HEK293 (cell line): ENCODE results near the gene WWC1.

Source experiments
- CTCF ChIA-PET: fragments of 350-600 bp; formaldehyde crosslinking; extraction: SDS; loops from one replicate; lab custom pipeline; 2021; ENCODE audit warnings: antibody characterized with exemption; lab: Yijun Ruan, JAX
- POLR2A ChIA-PET: fragments of 300-600 bp; formaldehyde crosslinking; extraction: SDS; loops from one replicate; lab custom pipeline; 2020; ENCODE audit warnings: antibody characterized with exemption, inconsistent platforms; lab: Yijun Ruan, JAX
- H3K27ac ChIP-seq: fragments of 200-500 bp; sonication (Bioruptor generic); 2 replicates; pipeline ENCODE4 v1.5.1; 2014; ENCODE audit warnings: low read depth, low read length, control low read depth, inconsistent platforms; ENCODE audit errors: extremely low read depth
- H3K36me3 ChIP-seq, 2 experiments: fragments of 200-500 bp in 1 of 2; sonication (Bioruptor generic) in 1 of 2; 1 replicate in 1 of 2; 2 replicates in 1 of 2; pipeline ENCODE4 v1.5.1; 2014 to 2017; ENCODE audit warnings: inconsistent platforms in 2 of 2, low read length in 2 of 2; ENCODE audit not compliant: control insufficient read depth in 2 of 2, insufficient read depth in 1 of 2
- H3K4me1 ChIP-seq: fragments of 200-500 bp; sonication (Bioruptor generic); 2 replicates; pipeline ENCODE4 v1.5.1; 2014; ENCODE audit warnings: mild to moderate bottlenecking, low read length, inconsistent platforms; ENCODE audit not compliant: control insufficient read depth, insufficient read depth
- H3K4me3 ChIP-seq: 2 replicates; pipeline ENCODE4 v1.5.1; 2011; ENCODE audit warnings: low read depth, mild to moderate bottlenecking, control low read depth, low read length, moderate library complexity
- H3K9me3 ChIP-seq: fragments of 200-500 bp; sonication (Bioruptor generic); 2 replicates; pipeline ENCODE4 v1.5.1; 2014; ENCODE audit warnings: low read depth, low read length, inconsistent platforms; ENCODE audit not compliant: control insufficient read depth, insufficient read depth
- BCL6B ChIP-seq: fragments of 450-650 bp; formaldehyde crosslinking; IDR thresholded peaks from 2 replicates; pipeline ENCODE4 v1.5.1; 2017; ENCODE audit warnings: missing biosample characterization, missing genetic modification characterization
- HOXD13 ChIP-seq: sonication (generic); formaldehyde crosslinking; IDR thresholded peaks from 2 replicates; pipeline ENCODE4 v1.8.0; 2022; ENCODE audit warnings: missing genetic modification reagents, borderline replicate concordance
- MZF1 ChIP-seq: fragments of 450-650 bp; formaldehyde crosslinking; IDR thresholded peaks from 2 replicates; pipeline ENCODE4 v1.5.1; 2017; ENCODE audit warnings: missing biosample characterization, missing genetic modification characterization, borderline replicate concordance
- PRDM2 ChIP-seq: fragments of 450-650 bp; formaldehyde crosslinking; IDR thresholded peaks from 2 replicates; pipeline ENCODE4 v1.5.1; 2016; ENCODE audit warnings: missing biosample characterization, missing genetic modification characterization, borderline replicate concordance
- PRDM6 ChIP-seq: fragments of 450-650 bp; formaldehyde crosslinking; IDR thresholded peaks from 2 replicates; pipeline ENCODE4 v1.5.1; 2017; ENCODE audit warnings: missing biosample characterization, missing genetic modification characterization
- ZBTB44 ChIP-seq: fragments of 450-650 bp; IDR thresholded peaks from 2 replicates; pipeline ENCODE4 v1.5.1; 2018; ENCODE audit warnings: missing biosample characterization, mild to moderate bottlenecking, missing genetic modification characterization
- ZIC2 ChIP-seq: fragments of 450-650 bp; formaldehyde crosslinking; IDR thresholded peaks from 2 replicates; pipeline ENCODE4 v1.5.1; 2016; ENCODE audit warnings: missing biosample characterization, missing genetic modification characterization
- ZNF19 ChIP-seq: fragments of 450-650 bp; formaldehyde crosslinking; IDR thresholded peaks from 2 replicates; pipeline ENCODE4; 2016; ENCODE audit warnings: missing biosample characterization, missing genetic modification characterization, low read depth
- ZNF37A ChIP-seq: fragments of 450-650 bp; IDR thresholded peaks from 2 replicates; pipeline ENCODE4 v1.5.1; 2018; ENCODE audit warnings: missing biosample characterization, missing genetic modification characterization
- ZNF488 ChIP-seq: fragments of 450-650 bp; formaldehyde crosslinking; IDR thresholded peaks from 2 replicates; pipeline ENCODE4 v1.5.1; 2016; ENCODE audit warnings: missing biosample characterization, missing genetic modification characterization
- ZNF555 ChIP-seq: fragments of 450-650 bp; formaldehyde crosslinking; conservative IDR thresholded peaks from 2 replicates; pipeline ENCODE4 v1.5.1; 2017; ENCODE audit warnings: missing biosample characterization, mild to moderate bottlenecking, missing genetic modification characterization, inconsistent platforms
- ZNF585B ChIP-seq: fragments of 450-650 bp; formaldehyde crosslinking; IDR thresholded peaks from 2 replicates; pipeline ENCODE4 v1.5.1; 2016; ENCODE audit warnings: missing biosample characterization, missing genetic modification characterization
- ZNF660 ChIP-seq: fragments of 450-650 bp; IDR thresholded peaks from 2 replicates; pipeline ENCODE4 v1.5.1; 2018; ENCODE audit warnings: missing biosample characterization, mild to moderate bottlenecking, missing genetic modification characterization
- ZNF704 ChIP-seq: fragments of 450-650 bp; formaldehyde crosslinking; IDR thresholded peaks from 2 replicates; pipeline ENCODE4 v1.5.1; 2016; ENCODE audit warnings: missing biosample characterization, missing genetic modification characterization
- ZNF747 ChIP-seq: fragments of 450-650 bp; formaldehyde crosslinking; IDR thresholded peaks from 2 replicates; pipeline ENCODE4 v1.5.1; 2016; ENCODE audit warnings: missing biosample characterization, missing genetic modification characterization

WWC1 gene

GRCh38 chr5:168364750-168365550, 73.5 kb downstream of the WWC1 start (continued):
- TF ChIP-seq PRDM2 (tag by site-specific recombination) (no peak), ZIC2 (tag by site-specific recombination) (no peak), BCL6B (tag by site-specific recombination) (no peak), ZNF37A (no peak)
- TF ChIP-seq, all 188 proteins: peak for 1

GRCh38 chr5:168365581-168366081, 74.2 kb downstream of the WWC1 start:
- TF ChIP-seq ZBTB44: no peak
- no peak for TF ChIP-seq ZNF585B (tag by site-specific recombination)
- no peak for TF ChIP-seq ZNF488 (tag by site-specific recombination)
- TF ChIP-seq ZNF19 (tag by site-specific recombination): no peak
- TF ChIP-seq ZNF555 (tag by site-specific recombination): no peak
- no peak for TF ChIP-seq ZNF37A
- TF ChIP-seq ZNF747 (tag by site-specific recombination): no peak
- TF ChIP-seq ZNF704 (tag by site-specific recombination): no peak
- TF ChIP-seq MZF1 (tag by site-specific recombination): no peak
- no peak for TF ChIP-seq HOXD13 (CRISPR knock-in tag)
- TF ChIP-seq PRDM6 (tag by site-specific recombination): no peak
- TF ChIP-seq ZNF660 (tag by site-specific recombination): no peak
- TF ChIP-seq, all 188 proteins: peak for 0
- CTCF ChIA-PET: no interaction called here
- no peaks in the 10 kb centered on the region for H3K36me3 ChIP-seq
- no peaks in the 10 kb centered on the region for H3K4me1 ChIP-seq
- POLR2A ChIA-PET: no interaction called here
- H3K27ac ChIP-seq: no peak overlapping the region
- H3K9me3 ChIP-seq: no peaks in the 10 kb centered on the region
- no peak overlapping the region for H3K4me3 ChIP-seq
